ENCODE data around the gene JMJD1C. TPM values are rescaled to one million over a fixed set of nuclear protein-coding genes. Genes with fewer than 3 reads are reported as not detected.

The JMJD1C gene
- total RNA-seq, 1 donor from 2014 or later: 84.2 TPM

- Histone ChIP-seq H3K4me3 (no peak overlapping the region), H3K36me3 (no peaks in the 10 kb centered on the region), H3K4me1 (peaks cover 33% of the 10 kb centered on the region), H3K9me3 (no peaks in the 10 kb centered on the region), H3K27me3 (no peaks in the 10 kb centered on the region), H3K27ac (no peak overlapping the region)
- TF ChIP-seq, protein P1, sequence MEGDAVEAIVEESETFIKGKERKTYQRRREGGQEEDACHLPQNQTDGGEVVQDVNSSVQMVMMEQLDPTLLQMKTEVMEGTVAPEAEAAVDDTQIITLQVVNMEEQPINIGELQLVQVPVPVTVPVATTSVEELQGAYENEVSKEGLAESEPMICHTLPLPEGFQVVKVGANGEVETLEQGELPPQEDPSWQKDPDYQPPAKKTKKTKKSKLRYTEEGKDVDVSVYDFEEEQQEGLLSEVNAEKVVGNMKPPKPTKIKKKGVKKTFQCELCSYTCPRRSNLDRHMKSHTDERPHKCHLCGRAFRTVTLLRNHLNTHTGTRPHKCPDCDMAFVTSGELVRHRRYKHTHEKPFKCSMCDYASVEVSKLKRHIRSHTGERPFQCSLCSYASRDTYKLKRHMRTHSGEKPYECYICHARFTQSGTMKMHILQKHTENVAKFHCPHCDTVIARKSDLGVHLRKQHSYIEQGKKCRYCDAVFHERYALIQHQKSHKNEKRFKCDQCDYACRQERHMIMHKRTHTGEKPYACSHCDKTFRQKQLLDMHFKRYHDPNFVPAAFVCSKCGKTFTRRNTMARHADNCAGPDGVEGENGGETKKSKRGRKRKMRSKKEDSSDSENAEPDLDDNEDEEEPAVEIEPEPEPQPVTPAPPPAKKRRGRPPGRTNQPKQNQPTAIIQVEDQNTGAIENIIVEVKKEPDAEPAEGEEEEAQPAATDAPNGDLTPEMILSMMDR (IDR thresholded peaks at IDR 0.05): no peak
- intact Hi-C loops (cut with DNase I): no loop called here
- no peak for ATAC-seq
- DNase-seq: no peak
These were observed 51.1 kb downstream of the JMJD1C start for GRCh38 chr10:63414481-63415260.

DNA sequence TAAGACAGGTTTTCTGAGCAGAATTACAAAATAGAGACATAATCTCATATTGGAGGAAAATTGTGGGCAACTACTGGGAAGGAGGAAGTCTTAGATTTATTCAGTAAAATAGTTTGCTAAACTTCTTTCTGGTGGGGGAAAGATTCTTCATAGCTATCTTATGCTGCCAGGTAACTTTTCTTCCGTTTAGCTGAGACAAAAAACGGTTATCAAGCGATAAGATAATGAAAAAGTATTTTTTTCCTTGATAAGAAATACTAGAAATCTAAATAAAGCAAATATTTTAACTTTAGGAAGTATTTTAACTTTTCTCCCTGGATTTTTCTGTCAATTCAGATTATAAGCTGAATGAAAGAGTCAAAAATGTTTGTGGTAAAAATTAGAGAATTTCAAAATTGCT is 52.3 kb downstream of the JMJD1C start:
- TF ChIP-seq, protein P1 (IDR thresholded peaks at IDR 0.05): no peak
- ATAC-seq: no peak
- Histone ChIP-seq H3K27ac (no peak overlapping the region), H3K9me3 (no peaks in the 10 kb centered on the region), H3K4me3 (no peak overlapping the region), H3K4me1 (peaks cover 33% of the 10 kb centered on the region), H3K27me3 (no peaks in the 10 kb centered on the region), H3K36me3 (no peaks in the 10 kb centered on the region)
- DNase-seq: no peak
- intact Hi-C loops (cut with DNase I): no loop called here

DNA sequence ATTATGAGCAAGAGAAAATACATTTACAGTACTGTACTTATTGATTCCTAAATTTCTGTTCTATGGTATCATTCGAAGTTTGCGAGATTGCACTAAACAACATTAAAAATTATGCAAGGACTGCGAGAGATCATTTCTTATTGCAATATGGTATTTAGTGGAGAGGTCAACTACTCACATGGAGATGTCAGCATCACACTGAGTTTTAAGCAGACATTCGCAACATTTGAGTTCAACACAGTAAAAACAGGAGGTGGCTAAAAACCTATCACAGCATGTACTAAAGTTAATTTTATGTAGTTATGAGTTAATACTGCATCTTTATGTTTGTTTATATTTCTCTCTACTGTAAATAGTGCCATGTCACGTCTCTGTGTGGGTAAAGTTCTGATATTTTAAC is 53.5 kb downstream of the JMJD1C start:
- no peak for DNase-seq
- Histone ChIP-seq H3K4me3 (no peak overlapping the region), H3K4me1 (peaks cover 33% of the 10 kb centered on the region), H3K9me3 (no peaks in the 10 kb centered on the region), H3K36me3 (no peaks in the 10 kb centered on the region), H3K27ac (no peak overlapping the region), H3K27me3 (no peaks in the 10 kb centered on the region)
- peak; percentile 39 for ATAC-seq
- TF ChIP-seq, protein P1 (IDR thresholded peaks at IDR 0.05): no peak
- intact Hi-C loops (cut with DNase I): no loop called here

GRCh38 chr10:63410633-63411032 is 55.1 kb downstream of the JMJD1C start:
- H3K9me3 ChIP-seq: no peaks in the 10 kb centered on the region
- DNase-seq: no peak
- H3K36me3 ChIP-seq: no peaks in the 10 kb centered on the region
- intact Hi-C loops (cut with DNase I): no loop called here
- no peak overlapping the region for H3K27ac ChIP-seq
- TF ChIP-seq, protein P1 (IDR thresholded peaks at IDR 0.05): no peak
- no peak for ATAC-seq
- H3K4me1 ChIP-seq: peaks cover 19% of the 10 kb centered on the region
- H3K4me3 ChIP-seq: no peak overlapping the region
- no peaks in the 10 kb centered on the region for H3K27me3 ChIP-seq

- ATAC-seq: no peak
- intact Hi-C loops (cut with DNase I): no loop called here
- peaks cover 11% of the 10 kb centered on the region for H3K4me1 ChIP-seq
These were observed 56.2 kb downstream of the JMJD1C start for GRCh38 chr10:63409465-63410027.

More at GRCh38 chr10:63409465-63410027, 56.2 kb downstream of the JMJD1C start:
- TF ChIP-seq, protein P1 (IDR thresholded peaks at IDR 0.05): no peak
- Histone ChIP-seq H3K27me3 (no peaks in the 10 kb centered on the region), H3K27ac (no peak overlapping the region), H3K36me3 (no peaks in the 10 kb centered on the region), H3K4me3 (no peak overlapping the region), H3K9me3 (no peaks in the 10 kb centered on the region)
- no peak for DNase-seq
